Stimulated activated naive CD8-positive, alpha-beta T cell treated with anti-CD3 and anti-CD28 coated beads, Interleukin-15, Interleukin-2, amounts not matched to agents 100 U/mL and 50 U/mL, for 24 hours (primary cell): ENCODE data around the gene RET.

Experiments
- ATAC-seq: fragments of 150-1000 bp; cut with Tn5 transposase; one replicate; pipeline ENCODE4 v1.10.0; 2021
- DNase-seq: peaks from one replicate; pipeline ENCODE4 v3.0.0; 2021

RET gene

DNA sequence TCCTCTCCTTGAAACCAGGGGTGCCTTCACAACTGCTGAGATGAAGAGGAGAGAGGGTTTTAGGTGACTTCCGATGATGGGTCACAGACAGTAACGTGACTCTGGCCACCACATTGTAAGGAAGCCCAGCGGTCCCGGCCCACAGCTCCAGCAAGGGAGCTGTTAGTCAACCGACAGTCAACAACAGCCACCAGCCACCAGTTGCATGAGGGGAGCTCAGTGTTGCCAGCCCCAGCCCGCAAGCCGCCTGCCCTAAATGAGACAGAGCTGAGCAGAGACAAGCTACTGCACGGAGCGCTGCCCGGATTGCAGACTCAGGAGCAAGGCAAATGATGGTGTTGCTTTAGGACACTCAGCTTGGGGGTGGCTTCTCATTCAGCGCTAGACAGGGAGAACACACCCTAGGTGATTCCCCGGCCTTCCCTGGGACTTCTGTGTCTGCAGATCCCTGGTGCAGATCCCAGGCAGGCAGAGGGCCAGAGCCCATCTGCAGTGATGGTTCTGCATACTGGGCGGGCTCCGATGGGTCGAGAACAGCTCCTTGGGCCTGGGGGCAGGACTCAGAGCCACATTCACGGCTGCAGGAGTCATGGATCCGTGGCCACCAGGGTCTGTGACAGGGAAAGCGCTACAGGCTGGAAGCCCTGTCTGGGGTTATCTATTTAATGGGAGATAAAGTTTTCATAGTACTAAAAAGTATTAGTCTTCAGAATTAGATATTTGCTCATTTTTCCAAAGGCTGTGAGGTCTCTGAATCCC, 14.3 kb upstream of the RET start:
- DNase-seq, result no peak
- no peak for ATAC-seq

DNA sequence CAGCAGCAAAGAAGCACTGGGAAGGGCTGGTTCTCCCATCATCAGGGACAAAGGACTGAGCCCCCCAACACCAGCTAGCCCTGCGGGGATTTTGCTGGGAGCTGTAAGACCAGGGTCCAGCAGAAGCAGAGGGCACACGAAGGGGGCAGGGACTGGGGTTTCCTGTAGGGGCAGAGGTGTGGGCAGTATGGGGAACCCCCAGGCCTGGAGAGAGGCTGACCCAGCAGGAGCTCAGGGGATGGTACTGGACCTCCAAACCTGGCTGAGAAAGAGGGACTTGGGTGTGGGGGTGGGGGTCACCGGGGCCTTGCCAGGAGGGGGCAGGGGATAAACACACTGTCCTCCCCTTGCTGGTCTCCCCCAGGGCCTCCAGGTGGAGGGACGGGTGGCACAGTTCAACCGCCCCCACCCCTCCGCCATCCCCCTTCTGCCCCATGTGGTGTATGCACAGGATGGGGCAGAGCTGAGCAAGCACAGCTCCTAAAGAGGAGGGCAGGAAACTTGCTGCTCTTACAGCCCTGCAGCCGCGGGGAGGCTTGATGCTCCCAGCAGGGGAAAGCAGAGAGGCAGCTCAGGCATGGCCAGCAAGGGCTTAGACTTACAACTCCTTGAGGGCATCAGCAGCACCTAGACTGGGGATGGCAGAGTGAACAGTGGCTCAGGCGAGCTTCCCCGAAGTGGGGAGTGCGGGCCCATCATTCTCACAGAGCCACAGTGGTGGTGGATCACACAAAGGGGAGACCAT, 12.4 kb upstream of the RET start:
- ATAC-seq, result no peak

GRCh38 chr10:43065234-43065633, 11.6 kb upstream of the RET start:
- ATAC-seq (no peak), DNase-seq (no peak)

More for the DNA sequence above, 12.4 kb upstream of the RET start:
- no peak for DNase-seq

- no peak for ATAC-seq
- no peak for DNase-seq
These were observed 11.1 kb upstream of the RET start for GRCh38 chr10:43065761-43066160.

GRCh38 chr10:43066481-43066880, 10.4 kb upstream of the RET start:
- no peak for ATAC-seq
- DNase-seq, result no peak

DNA sequence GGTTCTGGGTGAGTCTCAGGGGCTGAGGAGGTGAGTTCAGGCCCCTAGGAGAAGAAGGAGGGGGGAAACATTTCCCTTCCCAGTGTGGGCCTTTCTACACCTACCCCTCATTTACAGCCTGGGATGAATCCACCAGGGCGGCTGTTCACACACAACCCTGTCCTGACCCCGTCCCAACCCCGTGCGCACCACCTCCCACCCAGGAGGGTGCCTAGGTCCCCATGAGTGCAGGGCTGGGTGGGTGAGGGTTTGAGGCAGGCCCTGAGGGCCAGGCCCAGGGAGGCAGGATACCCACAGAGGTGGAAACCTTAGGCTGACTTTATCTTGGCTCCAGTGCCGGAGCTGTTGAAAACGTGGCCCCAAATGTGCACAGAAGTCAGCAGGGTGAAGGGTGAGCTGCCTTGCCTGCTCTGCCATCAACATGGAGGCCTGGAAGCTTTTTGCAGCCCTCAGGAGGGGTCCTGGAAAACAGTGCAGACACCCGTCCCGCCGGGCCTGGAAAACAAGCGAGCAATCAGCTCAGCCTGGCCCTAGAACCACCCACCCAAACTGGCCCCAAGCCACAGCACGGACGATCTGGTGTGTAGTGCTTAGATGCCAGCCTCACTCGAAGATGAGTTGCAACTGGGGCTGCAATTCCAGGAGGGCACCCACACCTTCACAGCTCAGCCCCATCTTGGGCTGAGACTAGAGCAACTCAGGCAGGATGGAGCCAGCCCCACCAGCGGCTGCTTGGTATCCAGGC, 9.3 kb upstream of the RET start:
- no peak for ATAC-seq
- no peak for DNase-seq

GRCh38 chr10:43068136-43068395, 8.8 kb upstream of the RET start:
- DNase-seq, result no peak
- no peak for ATAC-seq

DNA sequence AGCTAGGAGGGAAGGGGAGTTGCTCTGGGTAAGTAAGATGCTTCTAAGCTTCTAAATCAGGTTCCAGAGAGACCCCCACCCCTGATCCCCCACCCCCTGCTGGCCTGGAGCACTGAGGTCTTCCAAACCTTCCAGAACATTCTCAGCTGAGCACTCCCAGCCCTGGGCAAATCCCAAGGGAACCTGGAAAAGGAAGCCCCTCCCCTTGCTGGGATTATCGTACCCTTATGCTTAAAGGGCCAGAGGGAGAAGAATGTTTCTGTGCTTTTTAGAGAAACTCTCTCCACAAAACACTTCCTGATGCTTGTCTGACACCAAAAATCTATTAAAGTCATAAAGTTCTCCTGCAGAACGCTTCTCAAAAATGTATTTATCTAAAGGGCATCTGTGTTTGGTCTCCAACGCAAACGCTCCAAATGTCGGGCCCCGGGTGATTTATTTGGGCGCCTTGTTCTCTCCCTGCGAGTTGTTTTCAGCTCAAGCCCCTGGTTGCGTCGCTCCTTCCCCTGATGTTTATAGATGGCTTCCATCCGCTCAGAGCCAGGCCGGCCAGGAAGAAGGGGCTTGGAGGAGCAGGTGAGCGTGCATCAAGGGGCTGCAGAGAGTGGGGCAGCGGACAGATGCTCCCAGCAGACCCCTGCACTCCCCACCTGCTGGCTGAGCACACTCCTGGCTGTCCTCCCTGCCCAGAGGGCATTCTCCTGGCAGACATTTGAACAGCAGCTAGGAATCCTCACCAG, 8.2 kb upstream of the RET start:
- no peak for ATAC-seq

GRCh38 chr10:43069211-43069515, 7.7 kb upstream of the RET start:
- ATAC-seq, result no peak
- no peak for DNase-seq

More for the DNA sequence above, 8.2 kb upstream of the RET start:
- DNase-seq, result no peak

DNA sequence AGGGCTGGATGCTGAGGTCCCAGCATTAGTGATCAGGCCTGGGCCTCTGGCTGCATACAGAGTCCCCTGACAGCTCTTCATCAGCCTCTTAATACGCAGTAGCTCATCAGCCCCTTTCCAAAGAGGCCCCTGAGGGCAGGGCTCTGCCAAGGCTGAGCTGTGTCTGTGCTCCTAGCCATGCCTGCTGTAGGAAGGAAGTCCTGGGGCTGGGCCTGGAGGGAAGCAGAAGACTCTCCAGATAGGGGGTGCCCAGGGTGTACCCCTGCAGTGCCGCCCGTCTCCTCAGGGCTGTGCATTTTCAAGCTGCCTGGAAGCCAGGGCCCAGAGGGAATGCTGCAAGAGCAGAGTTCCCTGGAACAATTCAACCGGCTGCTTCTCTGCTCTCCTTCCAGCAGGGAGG, 7.3 kb upstream of the RET start:
- ATAC-seq (no peak), DNase-seq (no peak)

DNA sequence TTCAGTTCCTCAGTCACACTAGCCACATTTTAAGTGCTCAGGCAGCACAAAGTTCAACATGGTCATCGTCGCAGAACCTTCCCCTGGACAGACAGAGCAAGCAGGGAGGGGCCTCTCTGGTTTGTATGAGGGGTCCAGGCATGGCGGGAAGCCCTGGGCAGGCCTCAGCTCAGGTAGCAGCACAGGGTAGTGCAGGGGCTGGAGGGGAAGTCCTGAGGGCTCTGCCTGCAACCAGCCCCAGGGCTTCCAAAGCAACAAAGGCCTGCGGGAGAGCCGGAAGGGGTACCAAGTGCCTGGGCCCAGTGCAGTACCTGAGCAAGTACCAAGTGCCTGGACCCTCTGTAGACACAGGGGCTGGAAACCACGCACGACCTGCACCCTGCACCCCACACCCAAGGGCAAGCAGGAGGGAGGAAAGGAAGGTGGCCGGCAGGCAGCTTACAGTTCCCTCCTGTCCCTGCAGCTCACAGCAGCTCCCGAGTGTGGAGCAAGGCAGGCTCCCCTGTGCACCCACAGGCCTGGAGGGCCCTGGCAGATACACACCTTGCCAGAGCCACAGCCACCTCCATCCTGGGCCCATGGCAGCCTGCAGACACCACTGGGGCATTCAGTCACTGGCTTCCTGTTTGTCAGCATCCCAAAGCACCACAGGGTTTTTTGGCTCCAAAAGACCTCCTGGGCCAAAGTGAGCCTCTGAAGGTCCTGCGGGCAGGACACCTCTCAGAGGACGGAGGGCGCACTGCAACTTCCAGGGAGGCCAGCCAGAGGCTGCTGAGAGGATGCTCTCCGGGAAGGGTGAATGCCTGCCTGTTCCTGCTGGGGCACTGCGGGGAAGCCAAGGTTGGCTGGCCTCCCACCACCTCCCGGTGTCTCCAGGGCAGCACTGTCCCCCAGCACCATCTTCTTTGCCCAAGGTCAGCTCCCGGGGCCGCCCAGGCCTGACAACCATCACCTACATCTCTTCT, 6.5 kb upstream of the RET start:
- ATAC-seq (no peak), DNase-seq (no peak)

DNA sequence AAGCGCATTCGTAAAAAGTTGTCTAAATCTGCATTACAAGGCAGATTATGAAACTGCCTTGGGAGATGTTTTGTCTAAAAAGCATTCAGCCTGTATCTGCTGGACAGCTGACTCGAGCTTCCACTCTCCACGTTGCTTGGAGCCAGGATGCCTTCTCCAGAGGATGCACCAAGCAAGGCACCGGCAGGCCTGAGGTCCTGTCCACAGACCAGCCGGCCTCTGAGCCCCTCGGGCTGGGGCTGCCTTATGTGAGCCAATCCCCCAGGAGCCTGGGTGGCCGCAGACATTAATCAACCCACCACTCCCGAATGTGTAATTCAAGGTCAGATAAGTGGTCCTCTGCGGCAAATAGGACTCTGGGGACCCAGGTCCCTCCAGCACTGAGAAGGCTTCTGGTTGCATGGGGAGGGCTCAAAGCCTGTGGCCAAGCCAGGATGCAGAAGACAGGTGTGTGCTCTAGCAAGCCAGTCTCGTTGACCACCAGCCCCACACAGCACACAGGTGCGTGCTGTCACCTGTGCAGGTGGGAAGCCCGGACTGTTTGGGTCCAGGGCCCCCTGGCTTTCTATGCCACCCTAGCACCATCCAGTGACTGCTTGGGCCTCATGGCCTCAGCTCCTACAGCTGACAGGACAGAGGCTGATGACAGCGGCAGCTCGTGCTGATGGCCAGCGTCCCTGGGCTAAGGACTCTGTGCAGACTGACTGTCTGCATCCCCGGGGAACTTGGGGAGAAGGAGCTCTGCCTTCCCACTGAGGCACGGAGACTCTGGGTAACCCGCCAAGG, 4.8 kb upstream of the RET start:
- DNase-seq (no peak), ATAC-seq (peak; percentile 7)

GRCh38 chr10:43073191-43073590, 3.7 kb upstream of the RET start:
- DNase-seq, result no peak
- no peak for ATAC-seq

GRCh38 chr10:43073721-43074120, 3.1 kb upstream of the RET start:
- DNase-seq, result no peak
- ATAC-seq, result no peak

GRCh38 chr10:43074409-43074808, 2.5 kb upstream of the RET start:
- DNase-seq (no peak), ATAC-seq (no peak)

- ATAC-seq (no peak), DNase-seq (no peak)
These were observed 1.9 kb upstream of the RET start for GRCh38 chr10:43074827-43075611.

- no peak for DNase-seq
- no peak for ATAC-seq
These were observed 1.3 kb upstream of the RET start for GRCh38 chr10:43075612-43076003.

- ATAC-seq (no peak), DNase-seq (no peak)
These were observed 476 bp upstream of the RET start for GRCh38 chr10:43076311-43076875.

GRCh38 chr10:43077421-43078171, 727 bp downstream of the RET start:
- no peak for DNase-seq
- no peak for ATAC-seq
